ENCODE measurements around the gene CRYBA2.

Gene CRYBA2

GRCh38 chr2:218998414-218999002 lies 5.3 kb upstream of the CRYBA2 start:
- DNase-seq = no peak

GRCh38 chr2:218997731-218998130 lies 4.5 kb upstream of the CRYBA2 start:
- DNase-seq = no peak

- no peak for DNase-seq
Observed at GRCh38 chr2:218996937-218997336, 3.7 kb upstream of the CRYBA2 start.

DNA sequence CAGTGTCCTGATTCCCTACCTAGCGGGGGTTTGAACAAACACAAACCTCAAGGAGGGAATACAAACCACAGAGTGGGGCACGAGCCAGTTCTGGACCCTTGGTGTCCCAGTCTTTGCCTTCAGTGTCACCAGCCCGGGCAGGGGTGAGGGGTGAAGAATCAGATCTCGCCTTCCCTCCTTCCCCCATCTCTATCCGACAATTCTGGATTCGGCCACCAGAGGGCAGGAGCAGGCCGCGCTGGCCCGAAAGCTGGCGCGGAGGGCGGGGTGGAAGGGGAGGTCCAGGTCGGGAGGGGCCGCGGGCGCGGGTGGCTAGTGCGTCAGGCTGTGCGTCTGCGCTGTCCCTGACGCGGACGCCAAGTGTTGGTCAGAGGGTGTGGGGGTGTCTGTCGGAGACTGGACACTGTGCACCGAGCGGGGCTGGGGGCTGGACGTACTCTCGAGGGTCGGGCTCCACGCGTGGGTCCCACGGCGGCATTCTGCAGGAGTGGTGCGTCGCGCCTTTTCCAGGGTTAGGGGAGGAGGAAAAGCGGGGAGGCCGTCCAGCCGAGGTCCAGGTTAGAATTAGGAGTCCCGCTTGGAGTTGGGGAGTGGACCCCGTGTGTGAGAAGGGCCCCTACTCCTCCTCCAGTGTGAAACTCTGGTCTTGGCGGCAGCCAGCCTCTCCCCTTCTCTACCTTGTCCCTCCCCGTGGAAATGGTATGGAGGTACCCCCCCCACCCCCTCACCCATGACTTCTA lies 2.9 kb upstream of the CRYBA2 start:
- DNase-seq = peak; percentile 92

- DNase-seq = no peak
Observed at GRCh38 chr2:218995561-218995960, 2.3 kb upstream of the CRYBA2 start.

DNA sequence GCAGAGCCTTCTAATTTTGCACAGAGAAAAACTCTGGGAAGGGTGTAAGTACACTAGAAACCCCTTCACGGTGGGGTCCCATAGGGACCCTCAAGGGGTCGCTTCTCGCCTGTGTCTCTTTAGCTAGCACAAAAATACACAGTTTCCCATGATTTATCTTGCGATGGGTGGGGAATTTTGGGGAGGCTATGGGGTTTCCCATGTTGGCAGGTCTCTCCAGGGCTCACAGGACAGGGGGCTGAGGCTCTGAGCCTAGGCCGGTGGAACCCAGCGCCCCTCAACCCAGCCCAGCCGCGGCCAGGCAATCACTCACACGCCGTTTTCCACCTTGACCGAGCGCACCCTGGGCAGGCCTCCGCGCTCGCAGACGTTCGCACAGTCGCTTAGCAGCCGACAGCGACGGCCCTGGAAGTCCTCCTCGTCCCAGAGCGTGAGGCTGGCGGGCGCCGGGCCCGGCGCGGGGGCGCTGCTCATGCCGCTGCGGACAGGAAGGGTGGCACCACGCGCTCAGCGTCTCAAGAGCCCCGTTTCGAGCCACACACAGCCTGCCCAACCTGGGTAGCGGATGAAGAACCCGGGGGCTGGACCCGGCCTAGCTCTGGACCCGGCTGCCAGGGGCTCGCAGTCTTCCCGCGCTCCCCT lies 398 bp downstream of the CRYBA2 start:
- DNase-seq = no peak

DNA sequence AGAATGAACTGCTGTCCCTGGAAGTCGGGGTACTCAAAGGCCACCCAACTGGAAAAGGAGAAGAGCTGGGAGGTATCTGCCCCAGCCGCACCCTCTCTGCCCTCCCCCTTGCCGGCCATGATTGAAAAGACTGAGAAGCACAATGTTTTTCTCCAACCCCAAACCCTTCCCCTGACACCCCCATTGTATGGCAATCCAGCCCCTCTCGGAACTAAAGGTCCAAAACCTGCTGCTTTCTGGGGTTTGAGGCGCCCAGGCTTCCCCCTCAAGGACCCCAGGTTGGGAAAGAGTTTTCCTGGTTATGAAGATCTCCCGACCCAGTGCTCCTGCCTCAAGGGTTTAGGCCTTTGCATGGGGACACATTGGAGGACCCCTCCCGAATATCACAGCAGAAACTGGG lies 1.0 kb downstream of the CRYBA2 start:
- no peak for DNase-seq

- DNase-seq = no peak
Observed at GRCh38 chr2:218991674-218992168, 1.5 kb downstream of the CRYBA2 start.

- DNase-seq = no peak
Observed at GRCh38 chr2:218990612-218991011, 2.6 kb downstream of the CRYBA2 start.

GRCh38 chr2:218990052-218990451 lies 3.2 kb downstream of the CRYBA2 start:
- no peak for DNase-seq

GRCh38 chr2:218988650-218989049 lies 4.6 kb downstream of the CRYBA2 start:
- DNase-seq = no peak

DNA sequence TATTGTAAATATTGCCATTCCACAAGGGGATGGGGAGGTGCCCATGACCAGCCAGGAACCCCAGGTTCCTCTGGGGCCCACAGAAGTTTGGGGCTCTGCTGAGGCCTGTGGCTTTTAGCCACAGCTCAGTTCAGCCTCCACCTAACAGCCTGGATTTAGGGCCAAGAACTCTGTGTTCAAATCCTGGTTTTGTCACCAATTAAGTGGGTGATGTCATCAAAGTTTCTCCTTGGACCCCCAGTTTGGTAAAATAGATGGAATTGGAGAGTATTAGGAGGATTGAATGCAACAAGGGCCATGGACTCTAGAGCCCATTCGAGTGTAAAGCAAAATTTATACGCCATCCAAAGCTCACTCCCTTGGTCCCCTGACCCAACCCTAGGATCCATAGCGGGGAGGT lies 5.1 kb downstream of the CRYBA2 start:
- no peak for DNase-seq

DNA sequence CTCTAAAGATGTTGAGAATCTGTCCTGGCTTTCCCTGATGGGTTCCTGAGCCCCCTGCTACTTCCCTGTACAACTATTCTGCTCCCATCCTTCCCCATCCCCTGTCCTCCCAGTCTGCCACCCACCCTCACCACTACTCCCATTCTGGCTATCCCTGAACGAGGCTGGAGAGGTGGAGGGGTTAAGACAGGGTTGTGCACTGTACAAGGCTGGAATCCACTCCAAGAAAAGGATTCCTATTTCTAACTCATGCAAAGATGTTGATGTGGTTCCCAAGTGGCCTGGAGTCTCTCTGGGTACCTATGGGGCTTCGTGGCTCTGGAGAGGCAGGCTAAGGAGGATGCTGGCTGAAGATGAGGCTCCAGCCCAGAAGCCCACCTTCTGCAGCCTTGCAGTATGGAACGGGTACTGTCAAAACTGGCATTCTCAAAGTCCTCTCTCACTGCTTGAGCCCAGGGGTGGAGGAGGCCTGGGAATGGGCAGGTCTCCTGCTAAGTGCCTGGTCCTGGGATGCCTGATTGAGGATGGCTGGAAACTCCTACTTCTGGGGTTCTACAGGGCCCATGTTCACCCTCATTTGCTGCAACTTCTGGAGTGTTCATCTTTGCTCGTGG lies 7.0 kb downstream of the CRYBA2 start:
- no peak for DNase-seq

DNA sequence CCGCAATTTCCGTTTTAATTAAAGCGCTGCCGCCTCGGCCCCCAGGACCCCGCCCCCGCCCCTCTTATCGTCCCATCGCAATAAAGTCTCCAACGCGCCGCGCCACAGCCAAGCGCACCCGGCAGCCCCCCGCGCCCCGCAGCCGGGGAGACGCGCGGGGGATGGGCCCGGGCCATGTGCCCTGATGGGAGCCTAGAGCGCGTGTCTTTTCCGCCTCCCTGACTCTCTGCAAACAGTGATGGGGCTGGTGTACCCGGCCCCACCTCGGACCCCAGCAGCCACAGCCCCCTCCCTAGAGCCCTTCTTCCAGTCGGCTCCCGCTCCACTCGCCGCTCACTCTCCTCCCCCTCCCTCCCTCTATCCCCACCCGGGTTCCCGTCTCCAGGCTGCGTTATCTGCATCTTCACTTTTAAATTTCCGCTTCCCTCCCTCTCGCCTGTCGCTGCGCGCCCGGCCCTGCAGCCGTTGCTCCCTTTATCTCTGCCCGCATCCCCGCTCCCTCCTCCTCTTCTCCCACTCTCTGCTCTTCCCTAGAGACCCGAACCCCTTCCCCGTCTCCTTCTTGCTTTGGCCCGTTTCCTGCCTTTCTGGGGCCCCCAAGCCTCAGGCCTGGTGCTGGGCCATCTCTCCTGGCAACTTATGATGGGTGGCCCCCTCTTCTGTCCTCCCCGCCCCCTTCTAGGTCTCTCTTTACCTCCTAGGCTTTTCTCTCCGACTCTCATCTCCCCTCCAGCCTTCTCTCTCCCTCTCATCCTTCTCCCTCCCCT lies 7.7 kb downstream of the CRYBA2 start:
- DNase-seq = no peak

GRCh38 chr2:218985021-218985324 lies 8.2 kb downstream of the CRYBA2 start, which contains the start of gene FEV:
TSS of gene FEV (minus strand) at chr2:218985184. CDS start at chr2:218985075, 109 bp downstream.
- DNase-seq = no peak

- no peak for DNase-seq
Observed at GRCh38 chr2:218984239-218985020, 8.8 kb downstream of the CRYBA2 start.

- no peak for DNase-seq
Observed at GRCh38 chr2:218983934-218984238, 9.3 kb downstream of the CRYBA2 start.

- DNase-seq = no peak
Observed at GRCh38 chr2:218983263-218983933, 9.8 kb downstream of the CRYBA2 start.

DNA sequence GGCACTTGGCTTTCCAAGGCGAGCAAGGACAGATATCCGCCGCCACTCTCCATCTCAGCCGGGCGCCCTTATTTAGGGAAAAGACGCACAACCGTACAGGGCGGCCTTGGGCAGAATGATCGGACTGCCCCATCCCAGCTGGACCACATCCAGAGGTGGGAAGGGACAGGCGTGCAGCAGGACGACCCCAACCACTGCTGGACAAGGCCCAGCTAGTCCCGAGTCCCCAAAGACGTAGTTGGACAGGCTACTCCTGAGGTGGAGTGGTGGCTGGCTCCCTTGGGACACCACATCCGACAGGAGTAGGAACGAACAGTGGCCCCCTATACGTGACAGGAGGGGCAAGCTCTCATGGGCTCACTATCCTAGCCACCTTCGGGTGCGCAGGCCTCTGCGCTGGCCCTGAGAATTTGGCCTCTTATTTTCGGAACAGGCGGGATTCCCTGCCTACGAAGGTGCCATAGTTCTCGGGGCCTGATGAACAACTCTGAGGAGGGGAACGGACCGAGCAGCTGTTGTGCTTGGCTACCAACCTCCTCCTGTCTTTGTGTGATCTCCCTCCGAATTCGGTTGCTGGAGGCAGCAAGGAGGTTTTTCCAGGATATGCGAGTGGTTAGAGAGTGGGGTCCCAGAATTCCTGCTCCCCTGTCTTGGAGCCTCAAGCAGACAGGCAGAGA lies 10.5 kb downstream of the CRYBA2 start:
- DNase-seq = no peak

DNA sequence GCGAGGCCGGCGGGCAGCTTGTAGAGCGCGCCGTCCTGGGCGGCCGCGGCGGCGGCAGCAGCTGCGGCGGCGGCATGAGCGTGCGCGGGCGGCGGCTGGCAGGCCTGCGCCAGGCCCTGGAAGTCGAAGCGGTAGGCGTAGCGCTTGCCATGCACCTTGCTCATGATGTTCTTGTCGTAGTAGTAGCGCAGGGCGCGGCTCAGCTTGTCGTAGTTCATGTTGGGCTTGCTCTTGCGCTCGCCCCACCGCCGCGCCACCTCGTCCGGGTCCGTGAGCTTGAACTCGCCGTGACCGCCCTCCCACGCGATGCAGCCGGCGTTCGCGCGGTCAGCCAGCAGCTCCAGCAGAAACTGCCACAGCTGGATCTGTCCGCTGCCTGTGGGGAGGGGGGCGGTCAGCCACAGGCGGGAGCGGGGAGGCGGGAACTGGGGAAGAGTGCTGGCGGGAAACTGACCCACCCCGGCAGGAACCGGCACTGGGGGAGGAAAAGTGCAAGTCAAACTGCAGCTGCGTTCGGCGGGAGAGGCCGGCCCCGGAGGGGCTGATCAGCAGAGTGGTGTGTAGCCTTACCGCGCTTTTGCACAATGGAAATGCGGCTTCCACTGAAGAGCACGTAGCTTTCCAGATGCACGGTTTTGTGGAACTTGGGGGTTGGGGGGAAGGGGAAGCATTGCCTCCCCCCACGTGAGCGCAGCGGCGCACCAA lies 11.2 kb downstream of the CRYBA2 start:
- no peak for DNase-seq
